ENCODE data around the gene ZMIZ2.

ZMIZ2 gene

GRCh38 chr7:44755698-44756627 lies 7.3 kb downstream of the ZMIZ2 start:
- DNase-seq (ENCODE audit: low read depth), result no peak

GRCh38 chr7:44756904-44757303 lies 8.3 kb downstream of the ZMIZ2 start:
- DNase-seq (ENCODE audit: low read depth), result no peak

GRCh38 chr7:44757311-44757710 lies 8.7 kb downstream of the ZMIZ2 start:
- no peak for DNase-seq (ENCODE audit: low read depth)

- DNase-seq (ENCODE audit: low read depth), result no peak
Measured at GRCh38 chr7:44757739-44758138, 9.1 kb downstream of the ZMIZ2 start.

GRCh38 chr7:44759246-44759645 lies 10.6 kb downstream of the ZMIZ2 start:
- no peak for DNase-seq (ENCODE audit: low read depth)

- no peak for DNase-seq (ENCODE audit: low read depth)
Measured at GRCh38 chr7:44760034-44760580, 11.5 kb downstream of the ZMIZ2 start.

- no peak for DNase-seq (ENCODE audit: low read depth)
Measured at GRCh38 chr7:44761207-44762161, 12.8 kb downstream of the ZMIZ2 start.

- DNase-seq (ENCODE audit: low read depth), result no peak
Measured at GRCh38 chr7:44762300-44762699, 13.7 kb downstream of the ZMIZ2 start.

- no peak for DNase-seq (ENCODE audit: low read depth)
Measured at GRCh38 chr7:44762726-44763522, 14.3 kb downstream of the ZMIZ2 start.

GRCh38 chr7:44764081-44764480 lies 15.4 kb downstream of the ZMIZ2 start:
- DNase-seq (ENCODE audit: low read depth), result no peak

GRCh38 chr7:44764665-44765578 lies 16.3 kb downstream of the ZMIZ2 start:
- DNase-seq (ENCODE audit: low read depth), result no peak

GRCh38 chr7:44765579-44766415 lies 17.1 kb downstream of the ZMIZ2 start:
- DNase-seq (ENCODE audit: low read depth), result no peak

GRCh38 chr7:44766416-44766801 lies 17.8 kb downstream of the ZMIZ2 start:
- no peak for DNase-seq (ENCODE audit: low read depth)

- DNase-seq (ENCODE audit: low read depth), result no peak
Measured at GRCh38 chr7:44767134-44767911, 18.7 kb downstream of the ZMIZ2 start.

- DNase-seq (ENCODE audit: low read depth), result no peak
Measured at GRCh38 chr7:44767912-44768627, 19.4 kb downstream of the ZMIZ2 start.

GRCh38 chr7:44768628-44769371 lies 20.2 kb downstream of the ZMIZ2 start:
- DNase-seq (ENCODE audit: low read depth), result no peak

GRCh38 chr7:44769376-44769775 lies 20.7 kb downstream of the ZMIZ2 start:
- no peak for DNase-seq (ENCODE audit: low read depth)

Measured in stimulated activated CD8-positive, alpha-beta memory T cell treated with anti-CD3 and anti-CD28 coated beads, Interleukin-4, amount 100 ng/mL, for 24 hours (primary cell).